OCI-LY7 (cell line): ENCODE results near the gene SBF1. TPM values are rescaled to one million over a fixed set of nuclear protein-coding genes. Genes with fewer than 3 reads are reported as not detected.

Experiments used
- BruUV-seq: library from RNA; stranded (reverse); fragments of 400-500 nt; replicated peaks from 2 replicates; lab custom pipeline; 2021; lab: Mats Ljungman, UMichigan
- CTCF ChIA-PET: fragments of 300-600 bp; sonication (Branson Sonifier 250); formaldehyde crosslinking; loops from one replicate; lab custom pipeline; 2022; ENCODE audit warnings: antibody characterized with exemption; ENCODE audit not compliant: unreplicated experiment; lab: Charles Lee
- POLR2A ChIA-PET: fragments of 300-600 bp; sonication (Branson Sonifier 250); formaldehyde crosslinking; loops from one replicate; lab custom pipeline; 2022; ENCODE audit warnings: antibody characterized with exemption; lab: Charles Lee
- DNase-seq: peaks from one replicate; pipeline ENCODE4 v3.0.0-alpha.2; 2015; ENCODE audit warnings: low spot score
- H2AFZ ChIP-seq: fragments of 200-600 bp; sonication (generic), shearing (Covaris generic); 2 replicates; pipeline ENCODE4 v1.6.1; 2014; ENCODE audit warnings: mild to moderate bottlenecking, antibody characterized with exemption, low read length, moderate library complexity
- H3K27ac ChIP-seq: fragments of 200-600 bp; sonication (generic); 2 replicates; pipeline ENCODE4 v1.5.1; 2014; ENCODE audit warnings: mixed run types, low read depth, mild to moderate bottlenecking, moderate library complexity, low read length, inconsistent platforms; ENCODE audit not compliant: poor library complexity, severe bottlenecking
- H3K36me3 ChIP-seq: fragments of 200-600 bp; sonication (generic); 2 replicates; pipeline ENCODE4 v1.6.1; 2014; ENCODE audit warnings: mild to moderate bottlenecking, antibody characterized with exemption, low read length, moderate library complexity, mixed read lengths; ENCODE audit not compliant: insufficient read depth
- H3K4me1 ChIP-seq: fragments of 200-600 bp; sonication (generic); 2 replicates; pipeline ENCODE4 v1.5.1; 2014; ENCODE audit warnings: mild to moderate bottlenecking, low read length; ENCODE audit not compliant: insufficient read depth, poor library complexity, severe bottlenecking
- H3K4me2 ChIP-seq: fragments of 200-600 bp; sonication (generic); 2 replicates; pipeline ENCODE4 v1.6.1; 2014; ENCODE audit warnings: mild to moderate bottlenecking, low read length
- H3K4me3 ChIP-seq: fragments of 200-600 bp; sonication (generic); 2 replicates; pipeline ENCODE4 v1.5.1; 2014; ENCODE audit warnings: mild to moderate bottlenecking, low read depth, low read length; ENCODE audit not compliant: poor library complexity, severe bottlenecking
- H3K79me2 ChIP-seq: fragments of 200-600 bp; sonication (generic); 2 replicates; pipeline ENCODE4 v1.6.1; 2016; ENCODE audit warnings: low read depth, mild to moderate bottlenecking, low read length, moderate library complexity, mixed read lengths; ENCODE audit not compliant: insufficient read depth
- H3K9me2 ChIP-seq: fragments of 200-600 bp; sonication (generic); 2 replicates; pipeline ENCODE4 v1.6.1; 2016; ENCODE audit warnings: mild to moderate bottlenecking, low read length, mixed read lengths; ENCODE audit not compliant: insufficient read depth
- H3K9me3 ChIP-seq: fragments of 200-600 bp; sonication (generic); 2 replicates; pipeline ENCODE4 v1.6.1; 2014; ENCODE audit warnings: mild to moderate bottlenecking, mixed run types, low read length, mixed read lengths
- H4K20me1 ChIP-seq: fragments of 200-600 bp; sonication (generic); 2 replicates; pipeline ENCODE4 v1.6.1; 2014; ENCODE audit warnings: mild to moderate bottlenecking, antibody characterized with exemption, low read length, moderate library complexity, mixed read lengths; ENCODE audit not compliant: insufficient read depth
- CTCF ChIP-seq: fragments of 200-600 bp; sonication (generic); conservative IDR thresholded peaks from 2 replicates; pipeline ENCODE4 v1.5.1; 2014; ENCODE audit warnings: mild to moderate bottlenecking, antibody characterized with exemption, low read length, moderate library complexity, mixed read lengths
- EZH2phosphoT487 ChIP-seq: fragments of 200-600 bp; sonication (generic); IDR thresholded peaks from 2 replicates; pipeline ENCODE4 v1.6.1; 2018; ENCODE audit warnings: low read depth, borderline replicate concordance, mild to moderate bottlenecking, mixed run types, antibody characterized with exemption, low read length, moderate library complexity, mixed read lengths
- intact Hi-C: fragments of 100-400 bp; cut with micrococcal nuclease; formaldehyde crosslinking; loops from one replicate; pipeline ENCODE4 v1.10.0; 2022; ENCODE audit not compliant: unreplicated experiment
- total RNA-seq, 2 experiments: library from RNA; depleted of rRNA in 1 of 2; stranded (reverse); fragments of >200 nt in 1 of 2; shearing (Covaris generic) in 1 of 2; gene quantifications; 2 replicates each; pipeline ENCODE4 v1.2.3, GENCODE V29; 2014 to 2022

SBF1 gene
- total RNA-seq, 2 experiments from 2014 or later = 177 to 181 TPM

- intact Hi-C loops = no loop called here
- Histone ChIP-seq H3K9me3 (no peaks in the 10 kb centered on the region), H3K27ac (no peak overlapping the region), H3K4me1 (no peaks in the 10 kb centered on the region), H3K4me2 (no peak overlapping the region), H3K36me3 (peaks cover 62% of the 10 kb centered on the region), H3K9me2 (no peaks in the 10 kb centered on the region), H3K4me3 (no peak overlapping the region), H4K20me1 (no peaks in the 10 kb centered on the region), H3K79me2 (no peaks in the 10 kb centered on the region), H2AFZ (no peak overlapping the region)
- CTCF ChIA-PET = no interaction called here
- TF ChIP-seq EZH2phosphoT487 (no peak), CTCF (no peak)
- no peak for DNase-seq
- POLR2A ChIA-PET = no interaction called here
- no TSS peak for BruUV-seq
These were observed 42.5 kb downstream of the SBF1 start for GRCh38 chr22:50432131-50432876.

- Histone ChIP-seq H3K9me3 (no peaks in the 10 kb centered on the region), H3K4me3 (no peak overlapping the region), H3K27ac (no peak overlapping the region), H3K79me2 (no peaks in the 10 kb centered on the region), H3K9me2 (no peaks in the 10 kb centered on the region), H3K4me2 (no peak overlapping the region), H4K20me1 (no peaks in the 10 kb centered on the region), H2AFZ (no peak overlapping the region), H3K4me1 (no peaks in the 10 kb centered on the region), H3K36me3 (peaks cover 85% of the 10 kb centered on the region)
- no peak for TF ChIP-seq EZH2phosphoT487
- no peak for TF ChIP-seq CTCF
- intact Hi-C loops = no loop called here
- ChIA-PET CTCF (interaction anchor here (0.6 kb wide), 1 partner anchor 149 kb away, joined by 3 read pairs; no protein-coding TSS in a partner anchor), POLR2A (interaction anchor here (0.7 kb wide), 1 partner anchor 10 kb away, joined by 5 read pairs; no protein-coding TSS in a partner anchor)
- no peak for DNase-seq
- no TSS peak for BruUV-seq
These were observed 49.5 kb downstream of the SBF1 start for GRCh38 chr22:50425179-50425916.
